H9 (cell line): ENCODE measurements around the gene MICAL2. TPM values are rescaled to one million over a fixed set of nuclear protein-coding genes. Genes with fewer than 3 reads are reported as not detected.

Source experiments
- DNase-seq: peaks from one replicate; pipeline ENCODE4 v3.0.0-alpha.2; 2017
- H2AFZ ChIP-seq: one replicate; pipeline ENCODE4 v1.6.1; 2013; ENCODE audit warnings: mild to moderate bottlenecking, low read length, control low read depth, moderate library complexity
- H2AK5ac ChIP-seq: 2 replicates; pipeline ENCODE4 v1.6.1; 2013; ENCODE audit warnings: low read length, control low read depth, mixed read lengths; ENCODE audit not compliant: insufficient read length
- H2BK120ac ChIP-seq: one replicate; pipeline ENCODE4 v1.6.1; 2013; ENCODE audit warnings: low read depth, mild to moderate bottlenecking, low read length, control low read depth, inconsistent platforms; ENCODE audit not compliant: poor library complexity, severe bottlenecking
- H2BK12ac ChIP-seq: 2 replicates; pipeline ENCODE4 v1.6.1; 2013; ENCODE audit warnings: low read length, control low read depth, mixed read lengths, low read depth; ENCODE audit not compliant: insufficient read length
- H2BK15ac ChIP-seq: 2 replicates; pipeline ENCODE4 v1.6.1; 2013; ENCODE audit warnings: low read depth, low read length, control low read depth
- H2BK20ac ChIP-seq: one replicate; pipeline ENCODE4 v1.6.1; 2013; ENCODE audit warnings: low read depth, mild to moderate bottlenecking, low read length, control low read depth, inconsistent platforms; ENCODE audit not compliant: poor library complexity, severe bottlenecking
- H2BK5ac ChIP-seq: 2 replicates; pipeline ENCODE4 v1.6.1; 2013; ENCODE audit warnings: low read length, control low read depth, mixed read lengths; ENCODE audit not compliant: insufficient read length
- H3K14ac ChIP-seq: 2 replicates; pipeline ENCODE4 v1.6.1; 2013; ENCODE audit warnings: low read length, control low read depth; ENCODE audit not compliant: insufficient read depth
- H3K18ac ChIP-seq: 2 replicates; pipeline ENCODE4 v1.6.1; 2013; ENCODE audit warnings: low read depth, mild to moderate bottlenecking, mixed read lengths, low read length, control low read depth; ENCODE audit not compliant: insufficient read length
- H3K23ac ChIP-seq: 2 replicates; pipeline ENCODE4 v1.6.1; 2013; ENCODE audit warnings: low read length, control low read depth, mixed read lengths, low read depth; ENCODE audit not compliant: insufficient read length
- H3K23me2 ChIP-seq: 2 replicates; pipeline ENCODE4 v1.6.1; 2013; ENCODE audit warnings: low read depth, mild to moderate bottlenecking, mixed read lengths, low read length, control low read depth; ENCODE audit not compliant: insufficient read length, poor library complexity, severe bottlenecking
- H3K27ac ChIP-seq: 2 replicates; pipeline ENCODE4 v1.5.1; 2013; ENCODE audit warnings: low read length, control low read depth, mixed read lengths, low read depth; ENCODE audit not compliant: insufficient read length
- H3K27me3 ChIP-seq: 2 replicates; pipeline ENCODE4 v1.6.1; 2013; ENCODE audit warnings: low read length, control low read depth, inconsistent platforms; ENCODE audit not compliant: insufficient read depth
- H3K4ac ChIP-seq: 2 replicates; pipeline ENCODE4 v1.6.1; 2013; ENCODE audit warnings: low read depth, mild to moderate bottlenecking, control low read depth, inconsistent platforms, low read length, moderate library complexity
- H3K4me1 ChIP-seq: 2 replicates; pipeline ENCODE4 v1.6.1; 2013; ENCODE audit warnings: low read length, control low read depth, inconsistent platforms; ENCODE audit not compliant: insufficient read depth
- H3K4me2 ChIP-seq: 2 replicates; pipeline ENCODE4 v1.6.1; 2013; ENCODE audit warnings: low read length, control low read depth, mixed read lengths; ENCODE audit not compliant: insufficient read length, insufficient read depth
- H3K56ac ChIP-seq: 2 replicates; pipeline ENCODE4 v1.6.1; 2013; ENCODE audit warnings: low read depth, mild to moderate bottlenecking, mixed read lengths, low read length, control low read depth; ENCODE audit not compliant: insufficient read length
- H3K79me1 ChIP-seq: 2 replicates; pipeline ENCODE4 v1.6.1; 2013; ENCODE audit warnings: low read depth, mild to moderate bottlenecking, moderate library complexity, low read length, control low read depth, inconsistent platforms; ENCODE audit not compliant: insufficient read depth, poor library complexity, severe bottlenecking
- H3K79me2 ChIP-seq: 2 replicates; pipeline ENCODE4 v1.6.1; 2013; ENCODE audit warnings: low read length, control low read depth, inconsistent platforms; ENCODE audit not compliant: insufficient read depth
- H3K9ac ChIP-seq: 2 replicates; pipeline ENCODE4 v1.6.1; 2013; ENCODE audit warnings: low read length, control low read depth, mixed read lengths; ENCODE audit not compliant: insufficient read length; ENCODE audit errors: extremely low read depth
- H3K9me3 ChIP-seq: one replicate; pipeline ENCODE4 v1.6.1; 2013; ENCODE audit warnings: low read depth, low read length, inconsistent platforms; ENCODE audit not compliant: control insufficient read depth
- H3T11ph ChIP-seq: one replicate; pipeline ENCODE4 v1.6.1; 2013; ENCODE audit warnings: mild to moderate bottlenecking, low read length, control low read depth, inconsistent platforms
- H4K20me1 ChIP-seq: one replicate; pipeline ENCODE4 v1.6.1; 2013; ENCODE audit not compliant: control insufficient read depth, insufficient read length, insufficient read depth
- H4K5ac ChIP-seq: 2 replicates; pipeline ENCODE4 v1.6.1; 2013; ENCODE audit warnings: low read depth, mild to moderate bottlenecking, mixed read lengths, low read length, control low read depth; ENCODE audit not compliant: insufficient read length
- H4K8ac ChIP-seq: replicated peaks from 2 replicates; pipeline ENCODE4 v1.6.1; 2013; ENCODE audit warnings: low read length, control low read depth, mixed read lengths, low read depth; ENCODE audit not compliant: insufficient read length
- H4K91ac ChIP-seq: 2 replicates; pipeline ENCODE4 v1.6.1; 2013; ENCODE audit warnings: low read depth, mild to moderate bottlenecking, moderate library complexity, mixed read lengths, low read length, control low read depth; ENCODE audit not compliant: insufficient read length
- H3K27ac Mint-ChIP-seq, 3 experiments: 2 replicates in 2 of 3; 3 replicates in 1 of 3; pipeline ENCODE4 v1.8.0; 2020 to 2021; ENCODE audit warnings: mixed read lengths in 3 of 3, mild to moderate bottlenecking in 1 of 3, moderate library complexity in 1 of 3
- H3K27me3 Mint-ChIP-seq: 2 replicates; pipeline ENCODE4 v1.8.0; 2021; ENCODE audit warnings: low read depth, mild to moderate bottlenecking, moderate library complexity, mixed read lengths
- H3K36me3 Mint-ChIP-seq, 3 experiments: 2 replicates in 2 of 3; 3 replicates in 1 of 3; pipeline ENCODE4 v1.8.0; 2020 to 2021; ENCODE audit warnings: low read depth in 3 of 3, mixed read lengths in 3 of 3; ENCODE audit not compliant: insufficient read depth in 1 of 3
- H3K4me1 Mint-ChIP-seq, 2 experiments: 2 replicates each; pipeline ENCODE4 v1.8.0; 2020; ENCODE audit warnings: mixed read lengths in 2 of 2
- H3K4me3 Mint-ChIP-seq, 2 experiments: 2 replicates in 1 of 2; 3 replicates in 1 of 2; pipeline ENCODE4 v1.8.0; 2020 to 2021; ENCODE audit warnings: mild to moderate bottlenecking in 2 of 2, mixed read lengths in 2 of 2, moderate library complexity in 1 of 2
- H3K9me3 Mint-ChIP-seq, 2 experiments: 2 replicates in 1 of 2; 3 replicates in 1 of 2; pipeline ENCODE4 v1.8.0; 2020; ENCODE audit warnings: mild to moderate bottlenecking in 2 of 2, mixed read lengths in 2 of 2, moderate library complexity in 1 of 2
- WGBS: extraction: QIAGEN DNeasy Blood & Tissue Kit; methylation state at CpG from one replicate; pipeline ENCODE4 v1.1.7; 2013; ENCODE audit warnings: missing lambda C conversion rate, low lambda C conversion rate, mixed read lengths; ENCODE audit not compliant: insufficient read length; ENCODE audit errors: extremely low coverage; 5-methylcytosine and 5-hydroxymethylcytosine counted together
- total RNA-seq: library from RNA; stranded (reverse); gene quantifications from 2 replicates; pipeline ENCODE4 v1.2.1, GENCODE V29; 2021
- TF ChIP-seq, protein P1 (sequence below): fragments of 200-600 bp; sonication (generic); conservative IDR thresholded peaks from 3 replicates; pipeline ENCODE4 v1.8.0; 2021; ENCODE audit warnings: antibody characterized with exemption, mild to moderate bottlenecking

The MICAL2 gene
- total RNA-seq, 1 experiment from 2014 or later, result 4.7 TPM

DNA sequence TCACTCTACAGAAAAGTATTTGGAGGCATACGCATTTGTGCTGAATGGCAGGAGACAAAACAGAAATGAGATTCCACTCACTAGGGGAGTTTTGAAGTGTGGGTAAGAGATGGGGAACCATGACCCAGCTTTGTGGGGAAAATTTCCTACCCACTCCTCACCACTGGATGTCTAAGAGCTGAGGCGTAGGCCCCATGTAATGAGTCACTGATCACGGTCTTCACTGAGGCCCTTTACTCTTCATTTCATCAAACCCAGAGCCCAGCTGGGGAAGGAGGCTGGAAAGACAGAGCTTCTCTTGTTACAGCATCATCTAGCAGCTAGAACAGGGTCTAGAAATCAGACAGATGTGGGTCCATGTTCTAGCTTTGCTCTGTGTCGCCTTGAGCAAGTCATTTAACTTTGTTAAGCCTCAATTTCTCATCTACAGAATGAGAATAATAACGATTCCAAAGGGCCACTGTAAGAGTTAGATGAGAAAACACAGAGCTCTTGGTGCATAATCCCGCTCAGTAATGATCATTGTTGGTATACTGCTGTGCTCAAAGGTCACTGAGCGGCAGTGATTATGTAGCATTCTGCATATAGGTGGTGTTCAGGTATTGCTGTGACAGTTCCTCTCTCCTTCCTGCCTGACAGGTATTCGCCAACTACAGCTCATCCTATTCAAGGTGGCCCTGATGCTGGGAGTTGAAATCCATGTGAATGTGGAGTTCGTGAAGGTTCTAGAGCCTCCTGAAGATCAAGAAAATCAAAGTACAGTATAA is 97.2 kb downstream of the MICAL2 start:
- Mint-ChIP-seq H3K27me3 (0 out of 2 replicates have a peak, but pooled peaks cover 2% of the 10 kb centered on the region), H3K4me1 (no peaks in the 10 kb centered on the region), H3K36me3 (no peaks in the 10 kb centered on the region), H3K9me3 (peaks cover 0 to 3% of the 10 kb centered on the region in 2 experiments; a peak in 1 of 5 replicates), H3K4me3 (no peak overlapping the region), H3K27ac (no peak overlapping the region)
- no peak overlapping the region for H3K56ac ChIP-seq
- H3K4me1 ChIP-seq, result no peaks in the 10 kb centered on the region
- H3K4ac ChIP-seq, result no peak overlapping the region
- H3K9me3 ChIP-seq, result no peaks in the 10 kb centered on the region
- H4K5ac ChIP-seq, result no peak overlapping the region
- TF ChIP-seq, protein P1, sequence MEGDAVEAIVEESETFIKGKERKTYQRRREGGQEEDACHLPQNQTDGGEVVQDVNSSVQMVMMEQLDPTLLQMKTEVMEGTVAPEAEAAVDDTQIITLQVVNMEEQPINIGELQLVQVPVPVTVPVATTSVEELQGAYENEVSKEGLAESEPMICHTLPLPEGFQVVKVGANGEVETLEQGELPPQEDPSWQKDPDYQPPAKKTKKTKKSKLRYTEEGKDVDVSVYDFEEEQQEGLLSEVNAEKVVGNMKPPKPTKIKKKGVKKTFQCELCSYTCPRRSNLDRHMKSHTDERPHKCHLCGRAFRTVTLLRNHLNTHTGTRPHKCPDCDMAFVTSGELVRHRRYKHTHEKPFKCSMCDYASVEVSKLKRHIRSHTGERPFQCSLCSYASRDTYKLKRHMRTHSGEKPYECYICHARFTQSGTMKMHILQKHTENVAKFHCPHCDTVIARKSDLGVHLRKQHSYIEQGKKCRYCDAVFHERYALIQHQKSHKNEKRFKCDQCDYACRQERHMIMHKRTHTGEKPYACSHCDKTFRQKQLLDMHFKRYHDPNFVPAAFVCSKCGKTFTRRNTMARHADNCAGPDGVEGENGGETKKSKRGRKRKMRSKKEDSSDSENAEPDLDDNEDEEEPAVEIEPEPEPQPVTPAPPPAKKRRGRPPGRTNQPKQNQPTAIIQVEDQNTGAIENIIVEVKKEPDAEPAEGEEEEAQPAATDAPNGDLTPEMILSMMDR, result no peak
- no peaks in the 10 kb centered on the region for H3K79me2 ChIP-seq
- H2BK15ac ChIP-seq, result no peak overlapping the region
- no peaks in the 10 kb centered on the region for H3K23me2 ChIP-seq
- H2AK5ac ChIP-seq, result no peak overlapping the region
- no peak overlapping the region for H2BK20ac ChIP-seq
- no peak overlapping the region for H3K27ac ChIP-seq
- DNase-seq, result no peak
- no CpG with 5 or more reads among the region's 9 CpGs for WGBS
- no peak overlapping the region for H3T11ph ChIP-seq
- no peak overlapping the region for H3K18ac ChIP-seq
- H3K14ac ChIP-seq, result no peak overlapping the region
- no peak overlapping the region for H3K23ac ChIP-seq
- H4K91ac ChIP-seq, result no peak overlapping the region
- no peaks in the 10 kb centered on the region for H4K20me1 ChIP-seq
- no peak overlapping the region for H3K9ac ChIP-seq
- no peaks in the 10 kb centered on the region for H3K79me1 ChIP-seq
- no peak overlapping the region for H2AFZ ChIP-seq
- no peak overlapping the region for H3K4me2 ChIP-seq
- H4K8ac ChIP-seq, result no peak overlapping the region
- no peak overlapping the region for H2BK12ac ChIP-seq
- no peak overlapping the region for H2BK120ac ChIP-seq
- no peak overlapping the region for H2BK5ac ChIP-seq
- no peaks in the 10 kb centered on the region for H3K27me3 ChIP-seq
